HEK293 (cell line): Measurements from ENCODE around the gene C6orf163.

Experiments
- CTCF ChIA-PET: fragments of 350-600 bp; formaldehyde crosslinking; extraction: SDS; loops from one replicate; lab custom pipeline; 2021; ENCODE audit warnings: antibody characterized with exemption; lab: Yijun Ruan, JAX
- POLR2A ChIA-PET: fragments of 300-600 bp; formaldehyde crosslinking; extraction: SDS; loops from one replicate; lab custom pipeline; 2020; ENCODE audit warnings: antibody characterized with exemption, inconsistent platforms; lab: Yijun Ruan, JAX
- H3K27ac ChIP-seq: fragments of 200-500 bp; sonication (Bioruptor generic); 2 replicates; pipeline ENCODE4 v1.5.1; 2014; ENCODE audit warnings: low read depth, low read length, control low read depth, inconsistent platforms; ENCODE audit errors: extremely low read depth
- H3K36me3 ChIP-seq, 2 experiments: fragments of 200-500 bp in 1 of 2; sonication (Bioruptor generic) in 1 of 2; 1 replicate in 1 of 2; 2 replicates in 1 of 2; pipeline ENCODE4 v1.5.1; 2014 to 2017; ENCODE audit warnings: inconsistent platforms in 2 of 2, low read length in 2 of 2; ENCODE audit not compliant: control insufficient read depth in 2 of 2, insufficient read depth in 1 of 2
- H3K4me1 ChIP-seq: fragments of 200-500 bp; sonication (Bioruptor generic); 2 replicates; pipeline ENCODE4 v1.5.1; 2014; ENCODE audit warnings: mild to moderate bottlenecking, low read length, inconsistent platforms; ENCODE audit not compliant: control insufficient read depth, insufficient read depth
- H3K4me3 ChIP-seq: 2 replicates; pipeline ENCODE4 v1.5.1; 2011; ENCODE audit warnings: low read depth, mild to moderate bottlenecking, control low read depth, low read length, moderate library complexity
- H3K9me3 ChIP-seq: fragments of 200-500 bp; sonication (Bioruptor generic); 2 replicates; pipeline ENCODE4 v1.5.1; 2014; ENCODE audit warnings: low read depth, low read length, inconsistent platforms; ENCODE audit not compliant: control insufficient read depth, insufficient read depth
- ATF2 ChIP-seq: fragments of 450-650 bp; formaldehyde crosslinking; IDR thresholded peaks from 2 replicates; pipeline ENCODE4 v1.5.1; 2016; ENCODE audit warnings: missing biosample characterization, missing genetic modification characterization, low read depth
- BCL11B ChIP-seq: fragments of 450-650 bp; formaldehyde crosslinking; IDR thresholded peaks from 2 replicates; pipeline ENCODE4 v1.5.1; 2016; ENCODE audit warnings: low read depth, missing biosample characterization, missing genetic modification characterization
- KLF7 ChIP-seq: fragments of 450-650 bp; formaldehyde crosslinking; IDR thresholded peaks from 2 replicates; pipeline ENCODE4 v1.5.1; 2016; ENCODE audit warnings: missing biosample characterization, missing genetic modification characterization, borderline replicate concordance
- TCF7L2 ChIP-seq: IDR thresholded peaks from 2 replicates; pipeline ENCODE4 v1.6.1; 2011; ENCODE audit warnings: low read depth, mild to moderate bottlenecking, inconsistent platforms, low read length, moderate library complexity, borderline replicate concordance
- ZBTB49 ChIP-seq: fragments of 450-650 bp; formaldehyde crosslinking; IDR thresholded peaks from 2 replicates; pipeline ENCODE4 v1.5.1; 2016; ENCODE audit warnings: missing biosample characterization, missing genetic modification characterization, low read depth
- ZFP69B ChIP-seq: fragments of 450-650 bp; formaldehyde crosslinking; IDR thresholded peaks from 2 replicates; pipeline ENCODE4 v1.5.1; 2016; ENCODE audit warnings: missing biosample characterization, missing genetic modification characterization
- ZNF138 ChIP-seq: fragments of 450-650 bp; formaldehyde crosslinking; IDR thresholded peaks from 2 replicates; pipeline ENCODE4 v1.5.1; 2016; ENCODE audit warnings: missing biosample characterization, missing genetic modification characterization, borderline replicate concordance
- ZNF140 ChIP-seq: fragments of 450-650 bp; formaldehyde crosslinking; IDR thresholded peaks from 2 replicates; pipeline ENCODE4 v1.5.1; 2016; ENCODE audit warnings: missing biosample characterization, missing genetic modification characterization
- ZNF366 ChIP-seq: fragments of 450-650 bp; formaldehyde crosslinking; conservative IDR thresholded peaks from 2 replicates; pipeline ENCODE4 v1.5.1; 2016; ENCODE audit warnings: missing biosample characterization, missing genetic modification characterization
- ZNF37A ChIP-seq: fragments of 450-650 bp; IDR thresholded peaks from 2 replicates; pipeline ENCODE4 v1.5.1; 2018; ENCODE audit warnings: missing biosample characterization, missing genetic modification characterization
- ZNF394 ChIP-seq: fragments of 450-650 bp; formaldehyde crosslinking; IDR thresholded peaks from 2 replicates; pipeline ENCODE4 v1.5.1; 2016; ENCODE audit warnings: missing biosample characterization, missing genetic modification characterization, mild to moderate bottlenecking, moderate library complexity, borderline replicate concordance
- ZNF423 ChIP-seq: fragments of 450-650 bp; formaldehyde crosslinking; IDR thresholded peaks from 2 replicates; pipeline ENCODE4 v1.5.1; 2016; ENCODE audit warnings: missing biosample characterization, missing genetic modification characterization
- ZNF426 ChIP-seq: fragments of 450-650 bp; formaldehyde crosslinking; IDR thresholded peaks from 2 replicates; pipeline ENCODE4 v1.5.1; 2017; ENCODE audit warnings: missing biosample characterization, missing genetic modification characterization, mild to moderate bottlenecking, inconsistent platforms, moderate library complexity
- ZNF704 ChIP-seq: fragments of 450-650 bp; formaldehyde crosslinking; IDR thresholded peaks from 2 replicates; pipeline ENCODE4 v1.5.1; 2016; ENCODE audit warnings: missing biosample characterization, missing genetic modification characterization
- ZSCAN4 ChIP-seq: fragments of 450-650 bp; formaldehyde crosslinking; IDR thresholded peaks from 2 replicates; pipeline ENCODE4 v1.5.1; 2017; ENCODE audit warnings: missing biosample characterization, missing genetic modification characterization

Gene C6orf163

GRCh38 chr6:87382861-87383260, 38.2 kb downstream of the C6orf163 start (continued):
- TF ChIP-seq ZSCAN4 (tag by site-specific recombination): no peak
- no peak for TF ChIP-seq ZNF423
- TF ChIP-seq TCF7L2: no peak

GRCh38 chr6:87384038-87384437, 39.4 kb downstream of the C6orf163 start:
- no peak overlapping the region for H3K27ac ChIP-seq
- TF ChIP-seq ZFP69B (no peak), ZNF366 (tag by site-specific recombination) (0 out of 2 replicates have a peak, but pooled peaks have one; percentile 25), ZNF394 (tag by site-specific recombination) (no peak), ATF2 (tag by site-specific recombination) (peak; percentile 32; the same call in 1 of the 2 replicates)
- CTCF ChIA-PET: interaction anchor here (0.8 to 1.6 kb wide), 2 partner anchors 9 to 10 kb away, joined by 4 to 11 read pairs; no protein-coding TSS in a partner anchor
- no peaks in the 10 kb centered on the region for H3K4me1 ChIP-seq
- H3K4me3 ChIP-seq: no peak overlapping the region
- no peaks in the 10 kb centered on the region for H3K9me3 ChIP-seq
- POLR2A ChIA-PET: no interaction called here
- H3K36me3 ChIP-seq: no peaks in the 10 kb centered on the region

- Histone ChIP-seq H3K36me3 (no peaks in the 10 kb centered on the region), H3K9me3 (no peaks in the 10 kb centered on the region), H3K4me1 (no peaks in the 10 kb centered on the region), H3K4me3 (no peak overlapping the region), H3K27ac (no peak overlapping the region)
- CTCF ChIA-PET: interaction anchor here (0.6 to 1.6 kb wide), 2 partner anchors 9 to 27 kb away, joined by 3 to 11 read pairs; no protein-coding TSS in a partner anchor
- POLR2A ChIA-PET: no interaction called here
- no peak for TF ChIP-seq ZNF37A (tag by site-specific recombination)
- no peak for TF ChIP-seq ZNF138 (tag by site-specific recombination)
- no peak for TF ChIP-seq KLF7 (tag by site-specific recombination)
- TF ChIP-seq ZNF426: no peak
- TF ChIP-seq ZNF140 (tag by site-specific recombination): no peak
- TF ChIP-seq ZBTB49 (tag by site-specific recombination): no peak
- no peak for TF ChIP-seq BCL11B
- TF ChIP-seq ZSCAN4 (tag by site-specific recombination): no peak
- TF ChIP-seq ZNF704 (tag by site-specific recombination): no peak
These were observed 39.8 kb downstream of the C6orf163 start for GRCh38 chr6:87384449-87384848.
